Lower lobe of right lung (tissue), 2 donors: ENCODE measurements around the gene KCNQ1. TPM values are rescaled to one million over a fixed set of nuclear protein-coding genes. Genes with fewer than 3 reads are reported as not detected.

Experiments used
- ATAC-seq, 2 donors: fragments of 200-7000 bp; cut with Tn5 transposase; one replicate each; pipeline ENCODE4 v1.9.1; 2020 to 2022; ENCODE audit warnings: mild to moderate bottlenecking in 2 of 2, moderate library complexity in 2 of 2
- DNase-seq: peaks from one replicate; pipeline ENCODE4 v3.0.0-alpha.2; 2020
- H3K27ac ChIP-seq: fragments of 200-600 bp; one replicate; pipeline ENCODE4 v1.8.0; 2022
- H3K27me3 ChIP-seq: fragments of 200-600 bp; one replicate; pipeline ENCODE4 v1.8.0; 2022; ENCODE audit warnings: low read depth
- H3K36me3 ChIP-seq: fragments of 200-600 bp; one replicate; pipeline ENCODE4 v1.8.0; 2022; ENCODE audit warnings: mild to moderate bottlenecking
- H3K4me1 ChIP-seq: fragments of 200-600 bp; one replicate; pipeline ENCODE4 v1.8.0; 2022
- H3K4me3 ChIP-seq: fragments of 200-600 bp; one replicate; pipeline ENCODE4 v1.8.0; 2022; ENCODE audit warnings: mild to moderate bottlenecking
- H3K9me3 ChIP-seq: fragments of 200-600 bp; one replicate; pipeline ENCODE4 v1.8.0; 2022
- intact Hi-C: fragments of 100-400 bp; cut with DNase I; formaldehyde crosslinking; loops from one replicate; pipeline ENCODE4 v1.11.0; 2022
- total RNA-seq: library from RNA; stranded (reverse); fragmentation: NEBNext Ultra II Directional; extraction: Animal tissue kit (Norgen Biotek cat#: 25700); gene quantifications from one replicate; pipeline ENCODE4 v1.2.1, GENCODE V29; 2021
- TF ChIP-seq, protein P1 (sequence below): fragments of 200-600 bp; IDR thresholded peaks from one replicate; pipeline ENCODE4 v1.8.0; 2022; ENCODE audit warnings: antibody characterized with exemption, mild to moderate bottlenecking
- donor health status: DM: no; HTN: yes; CAD: no; lungs with severe emphysema.

The KCNQ1 gene
- total RNA-seq, 1 donor from 2014 or later: 51.0 TPM

DNA sequence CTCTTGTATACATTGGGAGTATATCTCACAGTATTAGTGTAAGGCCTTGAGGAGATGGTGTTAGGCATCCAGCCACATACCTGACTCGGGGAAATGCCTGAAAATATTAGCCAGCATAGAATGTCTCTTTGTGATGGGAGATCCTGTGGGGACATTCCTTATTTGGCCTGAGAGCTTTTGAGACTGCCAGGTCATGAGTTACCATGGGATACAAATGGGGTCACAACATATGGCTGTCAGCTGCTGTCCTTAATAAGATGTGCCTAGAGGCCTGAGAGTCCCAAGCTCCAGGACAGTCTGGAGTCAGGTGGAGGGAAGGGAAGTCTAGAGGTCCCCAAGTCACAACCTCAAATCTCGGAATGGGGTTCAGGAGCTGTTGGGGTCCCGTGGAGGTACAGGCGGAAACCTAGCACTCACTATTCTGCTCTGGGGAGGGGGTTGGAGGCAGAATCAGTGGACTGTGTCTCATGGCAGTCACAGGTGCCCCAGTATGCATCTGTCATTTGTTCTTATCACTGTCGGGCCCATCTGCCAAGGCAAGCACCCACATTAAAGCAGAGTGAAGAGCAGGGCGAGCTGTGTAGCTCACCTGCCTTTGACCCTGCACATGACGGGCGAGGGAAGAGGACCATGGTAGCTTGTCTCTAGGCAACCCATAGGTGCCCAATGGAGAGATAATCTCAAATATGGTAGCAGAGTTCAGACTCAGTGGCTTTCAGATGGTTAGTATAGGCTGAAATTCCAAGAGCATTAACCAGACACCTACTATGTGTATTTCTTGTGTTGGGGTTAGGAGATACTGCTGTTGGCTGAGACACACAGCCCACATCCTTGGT is 225.0 kb downstream of the KCNQ1 start:
- ATAC-seq (no peak), DNase-seq (no peak)
- intact Hi-C loops: no loop called here
- no peak overlapping the region for H3K27ac ChIP-seq
- no peaks in the 10 kb centered on the region for H3K9me3 ChIP-seq
- TF ChIP-seq, protein P1, sequence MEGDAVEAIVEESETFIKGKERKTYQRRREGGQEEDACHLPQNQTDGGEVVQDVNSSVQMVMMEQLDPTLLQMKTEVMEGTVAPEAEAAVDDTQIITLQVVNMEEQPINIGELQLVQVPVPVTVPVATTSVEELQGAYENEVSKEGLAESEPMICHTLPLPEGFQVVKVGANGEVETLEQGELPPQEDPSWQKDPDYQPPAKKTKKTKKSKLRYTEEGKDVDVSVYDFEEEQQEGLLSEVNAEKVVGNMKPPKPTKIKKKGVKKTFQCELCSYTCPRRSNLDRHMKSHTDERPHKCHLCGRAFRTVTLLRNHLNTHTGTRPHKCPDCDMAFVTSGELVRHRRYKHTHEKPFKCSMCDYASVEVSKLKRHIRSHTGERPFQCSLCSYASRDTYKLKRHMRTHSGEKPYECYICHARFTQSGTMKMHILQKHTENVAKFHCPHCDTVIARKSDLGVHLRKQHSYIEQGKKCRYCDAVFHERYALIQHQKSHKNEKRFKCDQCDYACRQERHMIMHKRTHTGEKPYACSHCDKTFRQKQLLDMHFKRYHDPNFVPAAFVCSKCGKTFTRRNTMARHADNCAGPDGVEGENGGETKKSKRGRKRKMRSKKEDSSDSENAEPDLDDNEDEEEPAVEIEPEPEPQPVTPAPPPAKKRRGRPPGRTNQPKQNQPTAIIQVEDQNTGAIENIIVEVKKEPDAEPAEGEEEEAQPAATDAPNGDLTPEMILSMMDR: no peak
- H3K4me3 ChIP-seq: no peak overlapping the region
- peaks cover 2% of the 10 kb centered on the region for H3K4me1 ChIP-seq
- H3K36me3 ChIP-seq: no peaks in the 10 kb centered on the region
- no peaks in the 10 kb centered on the region for H3K27me3 ChIP-seq

- no peaks in the 10 kb centered on the region for H3K27me3 ChIP-seq
- H3K4me3 ChIP-seq: no peak overlapping the region
- peaks cover 5% of the 10 kb centered on the region for H3K4me1 ChIP-seq
- no peak for DNase-seq
- TF ChIP-seq, protein P1: no peak
- intact Hi-C loops: no loop called here
- no peaks in the 10 kb centered on the region for H3K9me3 ChIP-seq
- H3K27ac ChIP-seq: no peak overlapping the region
- ATAC-seq: no peak
- H3K36me3 ChIP-seq: no peaks in the 10 kb centered on the region
Measured at GRCh38 chr11:2670541-2671100, 225.8 kb downstream of the KCNQ1 start.

DNA sequence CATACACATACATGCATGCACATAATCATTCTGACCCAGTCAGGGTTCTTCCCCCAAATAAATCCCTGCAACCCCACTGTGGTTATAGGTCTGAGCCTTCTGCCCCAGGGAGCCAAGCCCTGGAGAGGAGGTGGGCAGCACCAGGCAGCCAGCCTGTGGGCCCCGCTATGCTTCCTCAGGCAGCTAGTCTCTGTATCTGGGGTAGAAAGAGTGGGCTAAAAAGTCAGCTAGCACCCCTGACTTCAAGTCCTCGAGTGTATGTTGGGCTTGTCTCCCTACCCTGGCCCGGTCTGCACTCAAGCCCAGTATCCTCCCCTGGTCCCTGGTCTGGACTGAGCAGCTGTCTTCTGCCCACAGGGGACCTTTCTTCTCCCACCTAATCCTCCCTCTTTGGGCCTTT is 226.9 kb downstream of the KCNQ1 start:
- Histone ChIP-seq H3K36me3 (no peaks in the 10 kb centered on the region), H3K4me3 (no peak overlapping the region), H3K27ac (no peak overlapping the region), H3K4me1 (peaks cover 5% of the 10 kb centered on the region), H3K27me3 (no peaks in the 10 kb centered on the region), H3K9me3 (no peaks in the 10 kb centered on the region)
- no peak for ATAC-seq
- intact Hi-C loops: no loop called here
- TF ChIP-seq, protein P1: no peak
- DNase-seq: no peak

DNA sequence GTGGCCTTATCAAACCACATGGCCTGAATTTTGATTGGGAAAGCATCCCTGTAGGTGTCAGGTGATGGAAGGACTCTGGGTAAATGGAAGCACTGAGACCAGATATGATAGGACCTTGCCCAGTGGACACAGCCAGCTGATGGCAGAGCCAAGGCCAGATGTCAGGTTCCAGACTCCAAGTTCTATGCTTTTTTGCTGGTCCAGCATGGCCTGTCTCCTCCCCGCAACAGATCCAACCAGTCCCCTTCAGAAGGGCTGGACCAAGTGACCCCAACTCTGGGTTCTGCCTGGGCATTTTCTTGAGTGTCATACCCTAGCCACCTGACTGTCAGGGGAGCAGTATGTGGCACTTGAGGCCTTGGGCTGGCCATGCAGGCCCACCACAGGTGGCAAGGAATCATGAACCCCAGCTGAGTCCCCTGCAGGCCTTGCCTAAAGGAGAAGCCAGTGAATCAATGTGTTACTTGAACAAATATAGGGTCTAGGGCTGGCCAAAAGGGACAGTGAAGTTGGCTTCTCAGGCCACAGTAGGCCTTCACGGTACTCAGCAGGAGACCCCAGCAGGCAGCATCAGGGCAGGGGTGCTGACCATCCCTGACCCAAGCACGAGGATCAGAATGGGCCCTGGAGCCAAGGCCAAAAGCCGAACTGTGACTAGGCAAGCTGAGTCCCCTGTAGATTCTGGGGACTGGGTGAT is 227.9 kb downstream of the KCNQ1 start:
- no peaks in the 10 kb centered on the region for H3K27me3 ChIP-seq
- no peak overlapping the region for H3K4me3 ChIP-seq
- DNase-seq: no peak
- TF ChIP-seq, protein P1: no peak
- no peaks in the 10 kb centered on the region for H3K9me3 ChIP-seq
- intact Hi-C loops: no loop called here
- no peaks in the 10 kb centered on the region for H3K36me3 ChIP-seq
- no peak overlapping the region for H3K27ac ChIP-seq
- H3K4me1 ChIP-seq: peaks cover 5% of the 10 kb centered on the region
- ATAC-seq: no peak

- no peaks in the 10 kb centered on the region for H3K36me3 ChIP-seq
- H3K27ac ChIP-seq: no peak overlapping the region
- H3K4me1 ChIP-seq: peaks cover 5% of the 10 kb centered on the region
- no peak for DNase-seq
- intact Hi-C loops: no loop called here
- no peaks in the 10 kb centered on the region for H3K27me3 ChIP-seq
- no peak overlapping the region for H3K4me3 ChIP-seq
- H3K9me3 ChIP-seq: no peaks in the 10 kb centered on the region
- ATAC-seq: no peak
- TF ChIP-seq, protein P1: no peak
Measured at GRCh38 chr11:2673250-2673610, 228.4 kb downstream of the KCNQ1 start.
